Vagina (tissue), 2 donors: ENCODE data around the gene RASAL3.
"Not testable (repeated sequence)": the region's sequence is repeated elsewhere in the genome, so short reads cannot be mapped to it uniquely, and the experiment has no call there.

Experiments used
- CTCF ChIP-seq, 3 experiments: fragments of 450-650 bp in 2 of 3; fragments of 200-600 bp in 1 of 3; sonication (generic) in 1 of 3; IDR thresholded peaks; one replicate each; pipeline ENCODE4 v1.5.1; 2017 to 2019; ENCODE audit warnings: antibody characterized with exemption in 3 of 3, mild to moderate bottlenecking in 2 of 3, moderate library complexity in 2 of 3
- POLR2AphosphoS5 ChIP-seq, 2 donors: sonication (generic); formaldehyde crosslinking; IDR thresholded peaks; one replicate each; pipeline ENCODE4 v1.9.0; 2017; ENCODE audit warnings: antibody characterized with exemption in 2 of 2, mild to moderate bottlenecking in 2 of 2, low read depth in 1 of 2; ENCODE audit not compliant: insufficient read depth in 1 of 2

- not testable (repeated sequence) for TF ChIP-seq CTCF (IDR thresholded peaks at IDR 0.05); POLR2AphosphoS5 (IDR thresholded peaks at IDR 0.05; ENCODE audit: insufficient read depth in 1 of 2, low read depth in 1 of 2)
These were observed 21.4 kb upstream of the RASAL3 start for GRCh38 chr19:15485768-15486167.
